Body of pancreas (tissue), 4 donors: ENCODE measurements around the gene SIX5. TPM values are rescaled to one million over a fixed set of nuclear protein-coding genes. Genes with fewer than 3 reads are reported as not detected.
A peak's percentile ranks its signal among the peaks of the same experiment; 100 is the strongest.
"Not testable (repeated sequence)": the region's sequence is repeated elsewhere in the genome, so short reads cannot be mapped to it uniquely, and the experiment has no call there.

Experiments
- ATAC-seq: fragments of 150-250 bp; one replicate; pipeline ENCODE4 v1.9.1; 2016
- DNase-seq, 4 donors: peaks; one replicate each; pipeline ENCODE4 v3.0.0-alpha.2; 2019
- H3K27ac ChIP-seq, 4 donors: fragments of 200-600 bp; sonication (generic); 1 replicate in 3 of 4; 2 replicates in 1 of 4; pipeline versions ENCODE4 v1.5.1 to v1.6.1; 2016 to 2019; ENCODE audit warnings: mild to moderate bottlenecking in 1 of 4, mixed read lengths in 1 of 4, moderate library complexity in 1 of 4
- H3K27me3 ChIP-seq, 2 donors: fragments of 200-600 bp; sonication (generic); one replicate each; pipeline ENCODE4 v1.6.0; 2016; ENCODE audit warnings: mild to moderate bottlenecking in 1 of 2
- H3K36me3 ChIP-seq, 2 donors: fragments of 200-600 bp; sonication (generic); replicated peaks in 1 of 2; 2 replicates each; pipeline ENCODE4 v1.5.1; 2016; ENCODE audit warnings: low read depth in 2 of 2; ENCODE audit not compliant: insufficient read depth in 1 of 2
- H3K4me1 ChIP-seq: fragments of 200-600 bp; sonication (generic); one replicate; pipeline ENCODE4 v1.6.0; 2016
- H3K4me3 ChIP-seq, 2 donors: fragments of 200-600 bp; sonication (generic); 1 replicate in 1 of 2; 2 replicates in 1 of 2; pipeline ENCODE4 v1.5.1; 2016 to 2019
- H3K9me3 ChIP-seq, 3 donors: fragments of 200-600 bp; sonication (generic); 1 replicate in 2 of 3; 2 replicates in 1 of 3; pipeline ENCODE4 v1.5.1; 2016
- CTCF ChIP-seq, 7 experiments: fragments of 450-650 bp in 4 of 7; fragments of 200-600 bp in 3 of 7; sonication (generic) in 3 of 7; IDR thresholded peaks; one replicate each; pipeline ENCODE4 v1.5.1; 2016 to 2019; ENCODE audit warnings: antibody characterized with exemption in 7 of 7
- POLR2A ChIP-seq, 3 donors: fragments of 450-650 bp; IDR thresholded peaks; one replicate each; pipeline ENCODE4 v1.6.1; 2016; ENCODE audit warnings: antibody characterized with exemption in 3 of 3, mild to moderate bottlenecking in 2 of 3
- WGBS, 2 donors: methylation state at CpG; one replicate each; pipeline ENCODE4 v1.1.5; 2017; 5-methylcytosine and 5-hydroxymethylcytosine counted together
- intact Hi-C: fragments of 100-400 bp; cut with DNase I; formaldehyde crosslinking; loops from one replicate; pipeline ENCODE4 v1.15.1; 2023
- total RNA-seq, 2 donors: library from RNA; depleted of rRNA; stranded (reverse); fragments of >200 nt; gene quantifications; one replicate each; pipeline ENCODE4 v1.1.0, GENCODE V29; 2016

The SIX5 gene
- total RNA-seq, 2 donors from 2014 or later = 21.0 to 60.3 TPM

DNA sequence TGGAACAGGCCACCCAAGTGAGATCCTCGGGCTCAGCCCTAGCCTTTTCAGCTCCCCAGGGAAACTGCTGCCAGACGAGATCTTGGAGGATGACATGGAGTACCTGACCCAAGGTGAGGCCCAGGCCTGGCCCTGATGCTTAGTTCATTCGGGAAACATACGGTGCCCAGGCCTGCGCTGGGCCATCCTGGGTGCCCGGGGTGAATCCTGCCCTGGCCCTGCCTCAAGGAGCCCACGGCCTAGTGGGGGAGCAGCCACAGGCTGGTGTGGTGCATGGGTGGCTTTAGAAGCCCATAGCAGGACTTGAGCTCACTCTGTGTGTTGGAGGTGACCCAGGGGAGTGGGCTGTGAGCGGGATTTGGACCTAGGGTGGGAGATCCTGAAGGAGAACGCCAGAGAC, 10.1 kb downstream of the SIX5 start:
- ATAC-seq (no peak), DNase-seq (no peak)
- no peaks in the 10 kb centered on the region for H3K4me1 ChIP-seq
- WGBS, 2 donors = 79 to 80% methylated on average over 2 to 9 of the region's 9 CpGs
- H3K27me3 ChIP-seq = no peaks in the 10 kb centered on the region
- no peaks in the 10 kb centered on the region for H3K36me3 ChIP-seq
- H3K4me3 ChIP-seq = no peak overlapping the region
- intact Hi-C loops = no loop called here
- no peaks in the 10 kb centered on the region for H3K9me3 ChIP-seq
- TF ChIP-seq CTCF (IDR thresholded peaks at IDR 0.05) = no peak
- TF ChIP-seq POLR2A (IDR thresholded peaks at IDR 0.05) = no peak
- H3K27ac ChIP-seq = no peak overlapping the region

DNA sequence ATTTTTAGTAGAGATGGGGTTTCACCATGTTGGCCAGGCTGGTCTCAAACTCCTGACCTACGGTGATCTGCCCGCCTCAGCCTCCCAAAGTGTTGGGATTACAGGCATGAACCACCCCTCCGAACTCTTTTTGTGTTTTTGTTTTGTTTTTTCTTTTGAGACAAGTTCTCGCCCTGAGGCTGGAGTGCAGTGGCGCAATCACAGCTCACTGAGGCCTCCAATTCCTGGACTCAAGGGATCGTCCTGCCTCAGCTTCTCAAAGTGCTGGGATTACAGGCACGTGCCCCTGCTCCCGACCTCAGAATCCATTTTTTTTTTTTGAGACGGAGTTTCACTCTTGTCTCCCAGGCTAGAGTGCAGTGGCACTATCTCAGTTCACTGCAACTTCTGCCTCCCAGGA, 11.4 kb downstream of the SIX5 start:
- TF ChIP-seq CTCF (IDR thresholded peaks at IDR 0.05) = no peak
- TF ChIP-seq POLR2A (IDR thresholded peaks at IDR 0.05) = no peak
- Histone ChIP-seq H3K4me3 (no peak overlapping the region), H3K4me1 (no peaks in the 10 kb centered on the region), H3K36me3 (no peaks in the 10 kb centered on the region), H3K9me3 (no peaks in the 10 kb centered on the region), H3K27ac (no peak overlapping the region), H3K27me3 (no peaks in the 10 kb centered on the region)
- 77 to 88% methylated on average over 8 to 9 of the region's 9 CpGs for WGBS, 2 donors
- no peak for DNase-seq
- no peak for ATAC-seq
- intact Hi-C loops = no loop called here

GRCh38 chr19:45754323-45754722, 14.7 kb downstream of the SIX5 start:
- H3K36me3 ChIP-seq = no peaks in the 10 kb centered on the region
- 91 to 92% methylated on average over 2 to 8 of the region's 8 CpGs for WGBS, 2 donors
- no peak overlapping the region for H3K27ac ChIP-seq
- no peaks in the 10 kb centered on the region for H3K9me3 ChIP-seq
- H3K4me1 ChIP-seq = no peaks in the 10 kb centered on the region
- H3K4me3 ChIP-seq = no peak overlapping the region
- H3K27me3 ChIP-seq = no peaks in the 10 kb centered on the region
- no peak for ATAC-seq
- TF ChIP-seq CTCF (IDR thresholded peaks at IDR 0.05) = no peak
- TF ChIP-seq POLR2A (IDR thresholded peaks at IDR 0.05) = no peak
- no peak for DNase-seq
- intact Hi-C loops = no loop called here

DNA sequence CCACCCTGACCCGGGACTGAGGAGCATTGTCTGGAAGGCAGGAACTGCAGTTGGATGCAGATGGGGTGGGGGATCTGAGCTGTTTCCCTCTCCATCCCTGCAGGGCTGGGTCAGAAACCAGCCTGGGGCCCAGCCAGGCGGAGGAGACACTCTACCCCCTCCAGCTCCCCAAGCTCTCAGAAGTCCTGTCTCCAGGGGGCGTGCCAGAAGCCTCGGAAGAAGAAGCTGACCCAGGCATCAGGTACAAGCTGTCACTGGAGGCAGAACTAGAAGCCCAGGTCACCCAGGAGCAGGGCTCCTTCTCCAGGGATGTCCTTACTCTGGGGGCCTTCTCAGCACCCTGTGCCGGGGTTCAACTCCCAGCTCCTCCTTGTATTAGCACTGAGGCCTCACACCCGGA, 15.5 kb downstream of the SIX5 start:
- Histone ChIP-seq H3K27me3 (no peaks in the 10 kb centered on the region), H3K36me3 (no peaks in the 10 kb centered on the region), H3K4me1 (no peaks in the 10 kb centered on the region), H3K9me3 (no peaks in the 10 kb centered on the region), H3K27ac (no peak overlapping the region), H3K4me3 (no peak overlapping the region)
- 62 to 86% methylated on average over 2 to 6 of the region's 6 CpGs for WGBS, 2 donors
- DNase-seq (peak in 1 of 4 donors; percentile 16), ATAC-seq (no peak)
- TF ChIP-seq POLR2A (IDR thresholded peaks at IDR 0.05) (no peak), CTCF (IDR thresholded peaks at IDR 0.05) (no peak)
- intact Hi-C loops = no loop called here

DNA sequence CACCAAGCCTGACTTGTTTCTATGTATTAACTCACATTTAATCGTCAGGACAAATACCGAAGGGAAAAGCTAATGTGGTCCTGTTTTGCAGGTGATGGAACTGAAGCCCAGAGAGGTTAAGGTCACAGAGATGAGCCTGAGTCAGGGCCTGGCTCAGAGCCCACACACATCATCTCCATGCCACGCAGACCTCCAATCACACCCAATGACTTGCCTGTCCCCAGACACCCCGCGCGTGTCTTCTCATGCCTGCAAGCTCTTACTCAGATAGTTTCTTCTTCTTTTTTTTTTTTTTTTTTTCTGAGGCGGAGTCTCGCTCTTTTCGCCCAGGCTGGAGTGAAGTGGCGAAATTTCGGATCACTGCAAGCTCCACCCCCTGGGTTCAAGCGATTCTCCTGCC, 16.4 kb downstream of the SIX5 start:
- WGBS, 2 donors = 92 to 93% methylated on average over 12 of the region's 12 CpGs
- H3K4me1 ChIP-seq = no peaks in the 10 kb centered on the region
- H3K36me3 ChIP-seq = no peaks in the 10 kb centered on the region

GRCh38 chr19:45751483-45751882, 17.6 kb downstream of the SIX5 start:
- H3K36me3 ChIP-seq, DNase-seq, H3K9me3 ChIP-seq, H3K4me1 ChIP-seq, H3K27me3 ChIP-seq, H3K27ac ChIP-seq, ATAC-seq, H3K4me3 ChIP-seq, intact Hi-C loops: not testable (repeated sequence)
- WGBS, 2 donors = 86 to 88% methylated on average over 10 of the region's 10 CpGs

More for the DNA sequence above, 16.4 kb downstream of the SIX5 start:
- Histone ChIP-seq H3K27ac (no peak overlapping the region), H3K9me3 (no peaks in the 10 kb centered on the region), H3K4me3 (no peak overlapping the region), H3K27me3 (no peaks in the 10 kb centered on the region)
- ATAC-seq (no peak), DNase-seq (no peak)
- no peak for TF ChIP-seq CTCF (IDR thresholded peaks at IDR 0.05)
- no peak for TF ChIP-seq POLR2A (IDR thresholded peaks at IDR 0.05)
- intact Hi-C loops = no loop called here
